ENCODE measurements around the gene PIANP. TPM values are rescaled to one million over a fixed set of nuclear protein-coding genes. Genes with fewer than 3 reads are reported as not detected.

Gene PIANP
- total RNA-seq, 1 experiment from 2014 or later: not detected

- TF ChIP-seq CTCF (conservative IDR thresholded peaks at IDR 0.05): no peak
- no peak for TF ChIP-seq EZH2 (IDR thresholded peaks at IDR 0.05; ENCODE audit: low read depth)
- ChIA-PET CTCF (no interaction called here), POLR2A (ENCODE audit: unreplicated experiment) (no interaction called here)
- Histone ChIP-seq H2AFZ (no peak within 1 kb of the TSS), H3K36me3 (ENCODE audit: low read depth) (peaks cover 17% of the 10 kb centered on the region; the same call in 1 of the 2 replicates), H3K4me3 (no peak within 1 kb of the TSS), H3K4me1 (replicated peaks; ENCODE audit: insufficient read depth) (no peaks in the 10 kb centered on the region), H3K4me2 (no peak within 1 kb of the TSS), H3K27me3 (ENCODE audit: insufficient read depth, low read depth) (no peaks in the 10 kb centered on the region; the same call in 1 of the 2 replicates), H3F3A (ENCODE audit: insufficient read depth, low read depth) (peaks cover 12% of the 10 kb centered on the region; the same call in 1 of the 2 replicates), H3K27ac (no peak within 1 kb of the TSS), H3K9me3 (ENCODE audit: insufficient read depth, low read depth) (peaks cover 8% of the 10 kb centered on the region; the same call in 1 of the 2 replicates), H4K20me1 (ENCODE audit: insufficient read depth) (no peaks in the 10 kb centered on the region), H3K79me2 (ENCODE audit: low read depth) (no peaks in the 10 kb centered on the region), H3K9me2 (ENCODE audit: insufficient read depth) (no peaks in the 10 kb centered on the region)
- intact Hi-C loops (cut with micrococcal nuclease; ENCODE audit: unreplicated experiment): no loop called here
- no peak for DNase-seq
- BruUV-seq (replicated peaks): no TSS peak
Measured at GRCh38 chr12:6647083-6647604, 53.5 kb downstream of the PIANP start, which contains the start of gene ACRBP. Gene ACRBP, minus strand, starts transcription at chr12:6647432. Its CDS starts 66 bp downstream, at chr12:6647366.

GRCh38 chr12:6646276-6647082 is 54.1 kb downstream of the PIANP start:
- no peak overlapping the region for H3K27ac ChIP-seq
- POLR2A ChIA-PET (ENCODE audit: unreplicated experiment): no interaction called here
- BruUV-seq (replicated peaks): no TSS peak
- no peak for TF ChIP-seq EZH2 (IDR thresholded peaks at IDR 0.05; ENCODE audit: low read depth)
- TF ChIP-seq CTCF (conservative IDR thresholded peaks at IDR 0.05): no peak
- H3F3A ChIP-seq (ENCODE audit: insufficient read depth, low read depth): peaks cover 12% of the 10 kb centered on the region; the same call in 1 of the 2 replicates
- H4K20me1 ChIP-seq (ENCODE audit: insufficient read depth): no peaks in the 10 kb centered on the region
- no peak for DNase-seq
- no peak overlapping the region for H3K4me3 ChIP-seq
- H2AFZ ChIP-seq: no peak overlapping the region
- no peak overlapping the region for H3K4me2 ChIP-seq
- peaks cover 14% of the 10 kb centered on the region; the same call in 1 of the 2 replicates for H3K36me3 ChIP-seq (ENCODE audit: low read depth)
- peaks cover 8% of the 10 kb centered on the region; the same call in 1 of the 2 replicates for H3K9me3 ChIP-seq (ENCODE audit: insufficient read depth, low read depth)
- intact Hi-C loops (cut with micrococcal nuclease; ENCODE audit: unreplicated experiment): no loop called here
- no peaks in the 10 kb centered on the region for H3K4me1 ChIP-seq (replicated peaks; ENCODE audit: insufficient read depth)
- no peaks in the 10 kb centered on the region for H3K9me2 ChIP-seq (ENCODE audit: insufficient read depth)
- no peaks in the 10 kb centered on the region for H3K79me2 ChIP-seq (ENCODE audit: low read depth)
- CTCF ChIA-PET: no interaction called here
- no peaks in the 10 kb centered on the region; the same call in 1 of the 2 replicates for H3K27me3 ChIP-seq (ENCODE audit: insufficient read depth, low read depth)

GRCh38 chr12:6644903-6645302 is 55.7 kb downstream of the PIANP start:
- Histone ChIP-seq H3K4me1 (replicated peaks; ENCODE audit: insufficient read depth) (no peaks in the 10 kb centered on the region), H3K27ac (no peak overlapping the region), H4K20me1 (ENCODE audit: insufficient read depth) (no peaks in the 10 kb centered on the region), H3F3A (ENCODE audit: insufficient read depth, low read depth) (peaks cover 7% of the 10 kb centered on the region; the same call in 1 of the 2 replicates), H3K79me2 (ENCODE audit: low read depth) (no peaks in the 10 kb centered on the region), H3K36me3 (ENCODE audit: low read depth) (0 out of 2 replicates have a peak, but pooled peaks cover under 1% of the 10 kb centered on the region), H3K9me3 (ENCODE audit: insufficient read depth, low read depth) (peaks cover 8% of the 10 kb centered on the region; the same call in 1 of the 2 replicates), H2AFZ (no peak overlapping the region), H3K4me3 (no peak overlapping the region), H3K4me2 (no peak overlapping the region), H3K9me2 (ENCODE audit: insufficient read depth) (no peaks in the 10 kb centered on the region), H3K27me3 (ENCODE audit: insufficient read depth, low read depth) (no peaks in the 10 kb centered on the region; the same call in 1 of the 2 replicates)
- POLR2A ChIA-PET (ENCODE audit: unreplicated experiment): interaction anchor here (0.5 kb wide), 1 partner anchor 262 kb away, joined by 4 read pairs; no protein-coding TSS in a partner anchor
- no TSS peak for BruUV-seq (replicated peaks)
- CTCF ChIA-PET: no interaction called here
- intact Hi-C loops (cut with micrococcal nuclease; ENCODE audit: unreplicated experiment): no loop called here
- DNase-seq: no peak
- TF ChIP-seq CTCF (conservative IDR thresholded peaks at IDR 0.05) (no peak), EZH2 (IDR thresholded peaks at IDR 0.05; ENCODE audit: low read depth) (no peak)
